Lower leg skin (tissue), 3 donors: ENCODE measurements around the gene CTSW.

ENCODE experiments used
- POLR2A ChIP-seq, 2 donors: fragments of 450-650 bp; IDR thresholded peaks; one replicate each; pipeline ENCODE4 v1.6.1; 2016 to 2017; ENCODE audit warnings: antibody characterized with exemption in 2 of 2, mild to moderate bottlenecking in 1 of 2, moderate library complexity in 1 of 2
- TF ChIP-seq, protein P1 (sequence below), 3 donors: fragments of 450-650 bp; IDR thresholded peaks; one replicate each; pipeline ENCODE4 v1.5.1; 2016; ENCODE audit warnings: antibody characterized with exemption in 3 of 3, mild to moderate bottlenecking in 3 of 3, moderate library complexity in 2 of 3

DNA sequence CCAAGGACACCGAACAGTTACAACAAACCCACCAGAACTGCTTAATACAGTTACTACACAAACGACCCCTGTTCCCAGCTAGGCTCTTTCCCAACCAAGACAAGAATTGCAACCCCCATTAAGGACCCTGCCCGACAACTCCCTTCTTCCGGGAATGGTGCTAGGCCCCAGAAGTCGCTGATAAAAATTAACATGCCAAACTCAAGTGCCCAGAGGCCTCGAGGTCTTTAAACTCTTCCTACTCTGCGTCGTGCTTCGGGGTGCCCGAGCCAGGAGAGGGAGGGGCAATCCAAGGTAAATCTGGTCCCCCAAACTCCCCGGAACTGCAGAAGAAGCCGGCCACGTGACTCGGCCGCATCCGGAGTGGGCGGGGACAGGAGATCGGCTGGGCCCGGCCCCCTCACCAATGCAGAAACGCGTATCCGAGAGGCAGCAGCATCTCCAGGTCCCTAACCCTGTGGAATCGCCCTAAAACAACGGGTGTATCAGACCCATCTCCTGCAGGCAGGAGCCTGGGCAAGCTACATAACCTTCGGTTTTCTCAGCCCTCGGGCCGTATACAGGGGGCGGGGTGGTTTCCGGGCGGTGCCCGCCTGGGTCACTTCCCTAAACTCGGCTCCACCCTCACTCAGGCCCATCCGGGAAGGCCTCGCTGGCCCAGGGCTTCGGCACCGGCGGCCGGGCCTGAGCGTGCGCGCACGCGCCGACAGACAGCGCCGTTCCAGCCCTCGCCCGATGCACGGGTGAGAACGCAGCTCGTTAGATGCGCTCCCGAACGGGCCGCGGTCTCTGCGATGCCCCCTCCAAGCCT is 22.7 kb upstream of the CTSW start:
- TF ChIP-seq, protein P1, sequence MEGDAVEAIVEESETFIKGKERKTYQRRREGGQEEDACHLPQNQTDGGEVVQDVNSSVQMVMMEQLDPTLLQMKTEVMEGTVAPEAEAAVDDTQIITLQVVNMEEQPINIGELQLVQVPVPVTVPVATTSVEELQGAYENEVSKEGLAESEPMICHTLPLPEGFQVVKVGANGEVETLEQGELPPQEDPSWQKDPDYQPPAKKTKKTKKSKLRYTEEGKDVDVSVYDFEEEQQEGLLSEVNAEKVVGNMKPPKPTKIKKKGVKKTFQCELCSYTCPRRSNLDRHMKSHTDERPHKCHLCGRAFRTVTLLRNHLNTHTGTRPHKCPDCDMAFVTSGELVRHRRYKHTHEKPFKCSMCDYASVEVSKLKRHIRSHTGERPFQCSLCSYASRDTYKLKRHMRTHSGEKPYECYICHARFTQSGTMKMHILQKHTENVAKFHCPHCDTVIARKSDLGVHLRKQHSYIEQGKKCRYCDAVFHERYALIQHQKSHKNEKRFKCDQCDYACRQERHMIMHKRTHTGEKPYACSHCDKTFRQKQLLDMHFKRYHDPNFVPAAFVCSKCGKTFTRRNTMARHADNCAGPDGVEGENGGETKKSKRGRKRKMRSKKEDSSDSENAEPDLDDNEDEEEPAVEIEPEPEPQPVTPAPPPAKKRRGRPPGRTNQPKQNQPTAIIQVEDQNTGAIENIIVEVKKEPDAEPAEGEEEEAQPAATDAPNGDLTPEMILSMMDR (IDR thresholded peaks at IDR 0.05) = no peak
- no peak for TF ChIP-seq POLR2A (IDR thresholded peaks at IDR 0.05)
